ENCODE measurements around the gene ARMC9. TPM values are rescaled to one million over a fixed set of nuclear protein-coding genes. Genes with fewer than 3 reads are reported as not detected.

ARMC9 gene
- total RNA-seq, 1 experiment from 2014 or later, result 14.9 TPM

DNA sequence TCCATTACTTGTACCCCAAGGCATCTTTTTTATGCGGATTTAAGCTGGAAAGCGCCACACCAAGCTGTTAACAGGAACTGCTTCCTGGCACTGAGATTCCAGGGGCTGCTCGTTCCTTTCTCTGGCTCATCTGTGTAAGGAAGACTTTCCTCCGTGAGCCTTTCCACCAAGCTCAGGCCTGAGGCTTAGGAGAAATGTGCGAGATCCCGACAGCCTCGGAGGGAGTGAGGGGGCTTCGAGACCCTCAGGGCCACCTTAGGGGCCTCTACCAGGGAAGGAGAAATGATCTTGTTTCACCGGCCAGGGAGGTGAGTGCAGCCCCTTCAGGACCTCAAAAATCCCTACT, 214.2 kb downstream of the ARMC9 start:
- H3K4me1 ChIP-seq (ENCODE audit: insufficient read depth, low read length, poor library complexity, severe bottlenecking), result no peaks in the 10 kb centered on the region
- no peak overlapping the region for H3K27ac ChIP-seq (ENCODE audit: low read depth, low read length, poor library complexity, severe bottlenecking)
- peaks cover 9% of the 10 kb centered on the region for H3K9me3 ChIP-seq (ENCODE audit: low read depth, low read length, poor library complexity, severe bottlenecking)
- intact Hi-C loops (cut with micrococcal nuclease; ENCODE audit: unreplicated experiment), result loop anchor here (5.0 kb wide), 3 partner anchors 115 to 310 kb away; no protein-coding TSS in a partner anchor
- peak overlapping the region; percentile 55 for H3K4me3 ChIP-seq (ENCODE audit: low read depth, low read length, poor library complexity, severe bottlenecking)
- H3K27me3 ChIP-seq (replicated peaks; ENCODE audit: insufficient read depth, low read depth, low read length, poor library complexity), result no peaks in the 10 kb centered on the region
- BruUV-seq (replicated peaks), result no TSS peak
- CTCF ChIA-PET, result no interaction called here
- no peak for TF ChIP-seq EZH2 (IDR thresholded peaks at IDR 0.05; ENCODE audit: borderline replicate concordance, low read depth, low read length, poor library complexity, severe bottlenecking)
- TF ChIP-seq, protein P1, sequence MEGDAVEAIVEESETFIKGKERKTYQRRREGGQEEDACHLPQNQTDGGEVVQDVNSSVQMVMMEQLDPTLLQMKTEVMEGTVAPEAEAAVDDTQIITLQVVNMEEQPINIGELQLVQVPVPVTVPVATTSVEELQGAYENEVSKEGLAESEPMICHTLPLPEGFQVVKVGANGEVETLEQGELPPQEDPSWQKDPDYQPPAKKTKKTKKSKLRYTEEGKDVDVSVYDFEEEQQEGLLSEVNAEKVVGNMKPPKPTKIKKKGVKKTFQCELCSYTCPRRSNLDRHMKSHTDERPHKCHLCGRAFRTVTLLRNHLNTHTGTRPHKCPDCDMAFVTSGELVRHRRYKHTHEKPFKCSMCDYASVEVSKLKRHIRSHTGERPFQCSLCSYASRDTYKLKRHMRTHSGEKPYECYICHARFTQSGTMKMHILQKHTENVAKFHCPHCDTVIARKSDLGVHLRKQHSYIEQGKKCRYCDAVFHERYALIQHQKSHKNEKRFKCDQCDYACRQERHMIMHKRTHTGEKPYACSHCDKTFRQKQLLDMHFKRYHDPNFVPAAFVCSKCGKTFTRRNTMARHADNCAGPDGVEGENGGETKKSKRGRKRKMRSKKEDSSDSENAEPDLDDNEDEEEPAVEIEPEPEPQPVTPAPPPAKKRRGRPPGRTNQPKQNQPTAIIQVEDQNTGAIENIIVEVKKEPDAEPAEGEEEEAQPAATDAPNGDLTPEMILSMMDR (conservative IDR thresholded peaks at IDR 0.05; ENCODE audit: low read depth, low read length), result 0 out of 2 replicates have a peak, but pooled peaks have one; percentile 5
- H3K36me3 ChIP-seq (ENCODE audit: insufficient read depth, low read length, poor library complexity, severe bottlenecking), result no peaks in the 10 kb centered on the region
- DNase-seq (ENCODE audit: low spot score), result no peak
- POLR2A ChIA-PET (ENCODE audit: low non-redundant PET), result no interaction called here

DNA sequence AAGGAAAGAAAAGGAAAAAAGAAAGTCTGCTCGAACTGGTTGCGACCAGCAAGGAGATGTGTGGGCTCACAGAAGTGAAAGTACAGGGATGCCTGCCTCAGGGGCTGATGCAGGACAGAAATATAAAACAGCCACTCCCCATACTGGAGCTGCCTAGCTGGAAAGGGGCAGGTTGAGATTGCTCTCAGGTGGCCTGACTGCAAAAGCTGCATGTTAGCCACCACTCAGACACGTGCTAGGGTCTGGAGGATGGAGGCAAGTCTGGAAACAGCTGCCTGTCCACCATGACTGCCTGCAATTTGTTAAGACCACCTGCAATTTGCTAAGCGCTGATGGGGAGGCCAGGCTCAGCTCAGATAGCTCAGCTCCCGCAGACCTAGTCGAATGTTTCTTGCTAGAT, 215.0 kb downstream of the ARMC9 start:
- peaks cover 9% of the 10 kb centered on the region for H3K9me3 ChIP-seq (ENCODE audit: low read depth, low read length, poor library complexity, severe bottlenecking)

DNA sequence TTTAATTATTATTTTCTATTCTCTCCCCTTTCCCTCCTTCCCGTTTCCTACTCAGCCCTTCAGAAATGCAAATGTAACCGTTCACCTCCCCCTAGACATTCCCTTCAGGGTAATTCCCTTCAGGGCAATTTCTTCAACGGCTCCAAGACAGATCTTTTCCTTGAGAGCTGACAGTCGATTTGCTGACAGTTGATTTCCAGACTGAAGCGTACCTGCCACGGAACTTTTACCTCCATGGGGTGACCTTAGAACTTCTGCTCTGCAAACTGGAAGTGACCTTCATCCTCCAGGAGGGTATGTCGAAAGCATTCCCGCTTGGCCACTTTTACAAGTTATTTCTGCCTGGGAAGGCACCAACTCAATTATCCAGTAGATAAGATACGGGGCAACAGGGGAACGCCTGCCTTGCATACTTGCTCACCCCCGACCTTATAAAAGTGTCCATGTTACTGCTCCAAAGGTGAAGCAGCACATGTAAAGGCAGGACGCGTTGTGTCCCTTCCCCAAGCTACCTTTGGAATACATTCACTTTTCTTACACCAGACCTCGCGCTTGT, 215.6 kb downstream of the ARMC9 start:
- ChIA-PET CTCF (no interaction called here), POLR2A (ENCODE audit: low non-redundant PET) (no interaction called here)
- Histone ChIP-seq H3K4me1 (ENCODE audit: insufficient read depth, low read length, poor library complexity, severe bottlenecking) (no peaks in the 10 kb centered on the region), H3K9me3 (ENCODE audit: low read depth, low read length, poor library complexity, severe bottlenecking) (peaks cover 9% of the 10 kb centered on the region), H3K36me3 (ENCODE audit: insufficient read depth, low read length, poor library complexity, severe bottlenecking) (no peaks in the 10 kb centered on the region), H3K27ac (ENCODE audit: low read depth, low read length, poor library complexity, severe bottlenecking) (no peak overlapping the region), H3K4me3 (ENCODE audit: low read depth, low read length, poor library complexity, severe bottlenecking) (no peak overlapping the region), H3K27me3 (replicated peaks; ENCODE audit: insufficient read depth, low read depth, low read length, poor library complexity) (no peaks in the 10 kb centered on the region)
- no peak for TF ChIP-seq EZH2 (IDR thresholded peaks at IDR 0.05; ENCODE audit: borderline replicate concordance, low read depth, low read length, poor library complexity, severe bottlenecking)
- TF ChIP-seq, protein P1 (conservative IDR thresholded peaks at IDR 0.05; ENCODE audit: low read depth, low read length), result no peak
- DNase-seq (ENCODE audit: low spot score), result no peak
- intact Hi-C loops (cut with micrococcal nuclease; ENCODE audit: unreplicated experiment), result loop anchor here (5.0 kb wide), 3 partner anchors 117 to 312 kb away; no protein-coding TSS in a partner anchor
- BruUV-seq (replicated peaks), result no TSS peak

More for the DNA sequence above, 215.0 kb downstream of the ARMC9 start:
- Histone ChIP-seq H3K27me3 (replicated peaks; ENCODE audit: insufficient read depth, low read depth, low read length, poor library complexity) (no peaks in the 10 kb centered on the region), H3K4me3 (ENCODE audit: low read depth, low read length, poor library complexity, severe bottlenecking) (no peak overlapping the region), H3K36me3 (ENCODE audit: insufficient read depth, low read length, poor library complexity, severe bottlenecking) (no peaks in the 10 kb centered on the region), H3K27ac (ENCODE audit: low read depth, low read length, poor library complexity, severe bottlenecking) (no peak overlapping the region), H3K4me1 (ENCODE audit: insufficient read depth, low read length, poor library complexity, severe bottlenecking) (no peaks in the 10 kb centered on the region)
- CTCF ChIA-PET, result no interaction called here
- TF ChIP-seq, protein P1 (conservative IDR thresholded peaks at IDR 0.05; ENCODE audit: low read depth, low read length), result no peak
- TF ChIP-seq EZH2 (IDR thresholded peaks at IDR 0.05; ENCODE audit: borderline replicate concordance, low read depth, low read length, poor library complexity, severe bottlenecking), result no peak
- BruUV-seq (replicated peaks), result no TSS peak
- intact Hi-C loops (cut with micrococcal nuclease; ENCODE audit: unreplicated experiment), result loop anchor here (5.0 kb wide), 3 partner anchors 116 to 311 kb away; no protein-coding TSS in a partner anchor
- DNase-seq (ENCODE audit: low spot score), result no peak
- POLR2A ChIA-PET (ENCODE audit: low non-redundant PET), result no interaction called here
